Thoracic aorta (tissue), 2 donors: Measurements from ENCODE around the gene ATP4B. TPM values are rescaled to one million over a fixed set of nuclear protein-coding genes. Genes with fewer than 3 reads are reported as not detected.

Source experiments
- ATAC-seq: fragments of 150-250 bp; one replicate; pipeline ENCODE4 v1.8.0; 2017; ENCODE audit warnings: low read depth; ENCODE audit not compliant: insufficient number of reproducible peaks, low FRiP score
- DNase-seq: peaks from one replicate; pipeline ENCODE4 v3.0.0-alpha.2; 2020; ENCODE audit warnings: low spot score
- H3K27ac ChIP-seq, 2 donors: fragments of 200-600 bp; sonication (generic); 1 replicate in 1 of 2; 2 replicates in 1 of 2; pipeline ENCODE4 v1.5.1; 2016; ENCODE audit warnings: mild to moderate bottlenecking in 2 of 2, moderate library complexity in 2 of 2
- H3K27me3 ChIP-seq: fragments of 200-600 bp; sonication (generic); replicated peaks from 2 replicates; pipeline ENCODE4 v1.6.0; 2016; ENCODE audit warnings: mild to moderate bottlenecking; ENCODE audit not compliant: insufficient read depth
- H3K36me3 ChIP-seq: fragments of 200-600 bp; sonication (generic); one replicate; pipeline ENCODE4 v1.5.1; 2016
- H3K4me1 ChIP-seq, 2 donors: fragments of 200-600 bp; sonication (generic); 1 replicate in 1 of 2; 2 replicates in 1 of 2; pipeline versions ENCODE4 v1.5.1 to v1.6.0; 2016; ENCODE audit warnings: low read depth in 2 of 2, mild to moderate bottlenecking in 1 of 2; ENCODE audit not compliant: control insufficient read depth in 1 of 2
- H3K4me3 ChIP-seq: fragments of 200-600 bp; sonication (generic); 2 replicates; pipeline ENCODE4 v1.5.1; 2016; ENCODE audit warnings: mild to moderate bottlenecking
- H3K9me3 ChIP-seq: fragments of 200-600 bp; sonication (generic); 2 replicates; pipeline ENCODE4 v1.5.1; 2016
- total RNA-seq, 2 donors: library from RNA; depleted of rRNA; stranded (reverse); fragments of >200 nt; gene quantifications; one replicate each; pipeline versions ENCODE4 v1.1.0 to v1.2.3, GENCODE V29; 2016
- TF ChIP-seq, protein P1 (sequence below): fragments of 200-600 bp; sonication (generic); IDR thresholded peaks from one replicate; pipeline ENCODE4 v1.5.1; 2019; ENCODE audit warnings: antibody characterized with exemption

The ATP4B gene
- total RNA-seq, 2 donors from 2014 or later = 0.85 TPM; not detected in 1

- no peak for ATAC-seq
- H3K27ac ChIP-seq = no peak overlapping the region
- no peaks in the 10 kb centered on the region for H3K27me3 ChIP-seq
- no peak overlapping the region for H3K4me3 ChIP-seq
- peaks cover 7% of the 10 kb centered on the region for H3K9me3 ChIP-seq
- no peaks in the 10 kb centered on the region for H3K4me1 ChIP-seq
- TF ChIP-seq, protein P1, sequence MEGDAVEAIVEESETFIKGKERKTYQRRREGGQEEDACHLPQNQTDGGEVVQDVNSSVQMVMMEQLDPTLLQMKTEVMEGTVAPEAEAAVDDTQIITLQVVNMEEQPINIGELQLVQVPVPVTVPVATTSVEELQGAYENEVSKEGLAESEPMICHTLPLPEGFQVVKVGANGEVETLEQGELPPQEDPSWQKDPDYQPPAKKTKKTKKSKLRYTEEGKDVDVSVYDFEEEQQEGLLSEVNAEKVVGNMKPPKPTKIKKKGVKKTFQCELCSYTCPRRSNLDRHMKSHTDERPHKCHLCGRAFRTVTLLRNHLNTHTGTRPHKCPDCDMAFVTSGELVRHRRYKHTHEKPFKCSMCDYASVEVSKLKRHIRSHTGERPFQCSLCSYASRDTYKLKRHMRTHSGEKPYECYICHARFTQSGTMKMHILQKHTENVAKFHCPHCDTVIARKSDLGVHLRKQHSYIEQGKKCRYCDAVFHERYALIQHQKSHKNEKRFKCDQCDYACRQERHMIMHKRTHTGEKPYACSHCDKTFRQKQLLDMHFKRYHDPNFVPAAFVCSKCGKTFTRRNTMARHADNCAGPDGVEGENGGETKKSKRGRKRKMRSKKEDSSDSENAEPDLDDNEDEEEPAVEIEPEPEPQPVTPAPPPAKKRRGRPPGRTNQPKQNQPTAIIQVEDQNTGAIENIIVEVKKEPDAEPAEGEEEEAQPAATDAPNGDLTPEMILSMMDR = no peak
- no peak for DNase-seq
- no peaks in the 10 kb centered on the region for H3K36me3 ChIP-seq
Observed at GRCh38 chr13:113660066-113660465, 2.1 kb upstream of the ATP4B start.

DNA sequence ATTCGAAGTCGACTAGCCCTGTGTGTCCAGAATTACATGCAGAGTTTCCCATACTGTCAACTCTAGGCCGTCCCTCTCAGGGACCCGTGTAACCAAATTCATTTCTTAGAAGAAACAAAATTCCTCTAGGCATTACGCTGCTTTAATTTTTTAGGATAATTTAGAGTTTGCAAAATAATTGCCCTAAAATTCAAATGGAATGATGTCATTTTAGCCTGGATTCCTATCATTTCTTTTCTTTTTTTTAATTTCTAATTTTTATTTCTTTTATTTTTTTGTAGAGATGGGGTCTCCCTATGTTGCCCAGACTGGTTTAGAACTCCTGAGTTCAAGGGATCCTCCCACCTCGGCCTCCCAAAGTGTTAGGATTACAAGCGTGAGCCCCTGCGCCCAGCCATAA is 1.3 kb upstream of the ATP4B start:
- TF ChIP-seq, protein P1 = no peak
- Histone ChIP-seq H3K9me3 (peaks cover 7% of the 10 kb centered on the region), H3K36me3 (no peaks in the 10 kb centered on the region), H3K4me3 (no peak overlapping the region), H3K4me1 (no peaks in the 10 kb centered on the region), H3K27ac (no peak overlapping the region), H3K27me3 (no peaks in the 10 kb centered on the region)
- ATAC-seq (no peak), DNase-seq (no peak)

DNA sequence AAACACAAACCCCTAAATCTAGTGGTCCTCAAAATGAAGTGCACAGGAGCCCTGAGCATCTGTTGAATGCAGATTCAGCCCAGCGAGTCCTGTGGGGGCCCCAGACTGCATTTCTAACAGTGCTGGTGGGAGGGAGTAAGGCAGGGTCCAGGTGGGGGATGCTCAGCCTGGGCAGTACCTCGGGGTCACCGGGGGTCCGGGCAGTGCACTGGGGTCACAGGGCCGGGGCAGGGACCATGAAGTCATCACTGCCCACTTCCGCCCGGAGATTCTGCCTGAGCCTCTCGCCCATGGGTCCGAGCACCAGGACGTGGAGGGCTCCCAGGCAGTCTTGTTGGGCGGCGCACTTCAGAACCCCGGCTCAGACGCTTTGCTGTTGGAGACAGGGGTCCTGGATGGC is 838 bp upstream of the ATP4B start:
- no peak overlapping the region for H3K4me3 ChIP-seq
- H3K27ac ChIP-seq = no peak overlapping the region
- H3K4me1 ChIP-seq = no peaks in the 10 kb centered on the region
- DNase-seq (no peak), ATAC-seq (no peak)
- H3K36me3 ChIP-seq = no peaks in the 10 kb centered on the region
- no peaks in the 10 kb centered on the region for H3K27me3 ChIP-seq
- H3K9me3 ChIP-seq = peaks cover 7% of the 10 kb centered on the region
- TF ChIP-seq, protein P1 = no peak

DNA sequence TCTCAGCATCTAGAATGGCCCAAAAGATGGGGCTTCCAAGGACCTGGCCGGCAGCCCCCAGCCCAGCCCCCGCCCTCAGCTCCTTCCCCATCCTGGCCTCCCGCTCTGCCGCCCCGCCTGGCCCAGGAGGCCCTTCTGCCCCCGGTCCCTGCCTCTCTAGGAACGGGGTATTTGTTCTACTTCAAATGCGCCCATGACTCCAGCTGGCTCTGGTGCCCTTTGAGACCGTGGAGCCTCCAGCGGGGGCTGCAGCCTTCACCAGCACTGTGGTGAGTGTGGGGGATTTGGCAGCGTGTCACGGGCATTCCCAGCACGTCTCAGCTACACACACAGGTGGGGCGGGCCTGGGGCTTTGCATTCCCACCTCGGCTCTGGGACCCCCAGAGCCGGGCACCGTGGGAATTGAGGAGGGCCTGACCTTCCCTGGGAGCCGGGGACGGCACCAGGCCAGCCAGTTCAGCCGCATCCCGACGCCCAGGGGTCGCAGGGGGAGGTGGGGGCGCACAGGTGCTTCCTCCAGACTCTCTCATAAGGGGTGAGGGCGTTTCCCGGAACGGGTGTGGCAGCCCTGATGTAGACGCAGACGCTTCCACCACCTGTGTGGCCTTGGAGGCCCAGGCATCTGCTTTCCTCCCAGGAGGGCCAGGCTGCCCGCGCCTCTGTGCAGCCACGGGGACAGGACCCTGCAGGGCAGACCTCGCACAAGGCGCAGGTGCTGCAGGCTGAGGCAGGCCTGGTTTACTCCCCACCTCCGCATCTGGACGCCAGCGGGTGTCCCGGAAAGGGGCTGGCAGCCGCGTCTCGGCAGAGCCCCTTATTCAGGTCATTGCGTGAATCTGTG is 947 bp downstream of the ATP4B start:
- TF ChIP-seq, protein P1 = no peak
- Histone ChIP-seq H3K27ac (no peak overlapping the region), H3K9me3 (peaks cover 7% of the 10 kb centered on the region), H3K36me3 (no peaks in the 10 kb centered on the region), H3K27me3 (no peaks in the 10 kb centered on the region), H3K4me3 (no peak overlapping the region), H3K4me1 (no peaks in the 10 kb centered on the region)
- ATAC-seq (no peak), DNase-seq (no peak)

DNA sequence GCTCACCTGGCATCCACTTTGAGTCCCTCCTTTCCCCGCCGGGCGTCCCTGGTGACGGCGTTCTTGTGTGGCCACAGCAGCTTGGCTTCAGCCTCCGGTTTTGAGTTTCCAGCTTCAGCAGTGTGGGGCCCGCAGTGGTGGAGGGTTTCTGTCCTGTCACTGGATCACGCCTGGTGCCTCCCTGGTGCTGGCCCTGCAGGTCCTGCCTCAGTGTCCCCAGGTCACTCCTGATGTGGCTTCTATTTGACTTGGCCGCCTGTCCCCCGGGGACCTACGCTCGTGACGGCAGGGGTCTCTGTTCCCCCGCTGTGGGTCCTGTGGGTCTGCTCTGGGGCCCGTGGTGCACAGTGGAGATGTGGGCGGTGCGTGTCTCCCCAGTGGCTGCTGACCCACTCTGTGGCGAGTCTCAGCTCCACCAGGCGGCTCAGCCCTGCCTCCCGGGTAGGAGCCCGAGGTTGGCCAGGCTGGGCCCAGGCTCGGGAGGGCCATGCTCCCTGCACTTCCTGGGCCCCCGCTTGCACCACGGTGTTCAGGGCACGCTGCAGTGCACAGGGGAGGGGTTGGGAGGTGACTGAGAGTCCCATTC is 1.9 kb downstream of the ATP4B start:
- Histone ChIP-seq H3K27me3 (no peaks in the 10 kb centered on the region), H3K27ac (no peak overlapping the region), H3K9me3 (peaks cover 5% of the 10 kb centered on the region), H3K4me3 (no peak overlapping the region), H3K4me1 (no peaks in the 10 kb centered on the region), H3K36me3 (no peaks in the 10 kb centered on the region)
- no peak for ATAC-seq
- no peak for DNase-seq
- TF ChIP-seq, protein P1 = no peak
